Keratinocyte (primary cell): ENCODE measurements around the gene HBQ1.

Experiments used
- CTCF ChIP-seq, 3 experiments: IDR thresholded peaks in 1 of 3; conservative IDR thresholded peaks in 1 of 3; optimal IDR thresholded peaks in 1 of 3; 2 replicates in 2 of 3; 3 replicates in 1 of 3; pipeline versions ENCODE3 to v1.5.1; 2011; ENCODE audit warnings: low read length in 3 of 3, mild to moderate bottlenecking in 3 of 3, moderate library complexity in 2 of 3, control low read depth in 1 of 3, inconsistent platforms in 1 of 3; ENCODE audit not compliant: insufficient read depth in 2 of 3; ENCODE audit errors: extremely low read depth in 1 of 3
- EZH2 ChIP-seq: IDR thresholded peaks from one replicate; pipeline ENCODE4 v1.6.1; 2012; ENCODE audit warnings: inconsistent platforms, mild to moderate bottlenecking, low read length, moderate library complexity

- TF ChIP-seq EZH2 (no peak), CTCF (optimal IDR thresholded peaks at IDR 0.05 in 1 of 3, IDR thresholded peaks at IDR 0.05 in 1 of 3, conservative IDR thresholded peaks at IDR 0.05 in 1 of 3; ENCODE audit: extremely low read depth in 1 of 3, insufficient read depth in 2 of 3, low read length in 3 of 3) (no peak)
These were observed 9.4 kb downstream of the HBQ1 start for GRCh38 chr16:189604-190186.
